ENCODE results near the gene SPP1. TPM values are rescaled to one million over a fixed set of nuclear protein-coding genes. Genes with fewer than 3 reads are reported as not detected.
A peak's percentile ranks its signal among the peaks of the same experiment; 100 is the strongest.

Gene SPP1
- total RNA-seq, 3 donors from 2014 or later: 1.4 to 27.6 (median 3.0) TPM

DNA sequence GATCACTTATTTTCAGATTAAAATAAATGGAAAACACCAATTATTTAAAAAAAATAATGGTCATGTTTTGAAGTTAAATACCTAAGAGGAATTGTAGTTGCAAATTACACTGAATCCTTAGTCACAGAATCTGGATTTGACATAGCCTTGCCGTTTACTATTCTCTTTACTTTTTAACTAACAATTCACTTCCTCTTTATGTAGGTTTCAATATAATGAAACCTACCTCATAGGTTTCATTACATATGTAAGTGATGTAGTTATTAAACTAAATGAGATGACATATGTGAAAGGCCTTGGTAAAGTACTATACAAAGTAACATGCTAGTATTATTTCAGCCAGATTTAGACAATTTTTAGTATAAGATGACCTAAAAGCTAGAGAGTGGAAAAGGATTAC, 6.5 kb downstream of the SPP1 start:
- no peak overlapping the region for H3K4me3 ChIP-seq
- no peaks in the 10 kb centered on the region for H3K9me3 ChIP-seq
- ATAC-seq (no peak), DNase-seq (no peak)
- TF ChIP-seq, protein P1, sequence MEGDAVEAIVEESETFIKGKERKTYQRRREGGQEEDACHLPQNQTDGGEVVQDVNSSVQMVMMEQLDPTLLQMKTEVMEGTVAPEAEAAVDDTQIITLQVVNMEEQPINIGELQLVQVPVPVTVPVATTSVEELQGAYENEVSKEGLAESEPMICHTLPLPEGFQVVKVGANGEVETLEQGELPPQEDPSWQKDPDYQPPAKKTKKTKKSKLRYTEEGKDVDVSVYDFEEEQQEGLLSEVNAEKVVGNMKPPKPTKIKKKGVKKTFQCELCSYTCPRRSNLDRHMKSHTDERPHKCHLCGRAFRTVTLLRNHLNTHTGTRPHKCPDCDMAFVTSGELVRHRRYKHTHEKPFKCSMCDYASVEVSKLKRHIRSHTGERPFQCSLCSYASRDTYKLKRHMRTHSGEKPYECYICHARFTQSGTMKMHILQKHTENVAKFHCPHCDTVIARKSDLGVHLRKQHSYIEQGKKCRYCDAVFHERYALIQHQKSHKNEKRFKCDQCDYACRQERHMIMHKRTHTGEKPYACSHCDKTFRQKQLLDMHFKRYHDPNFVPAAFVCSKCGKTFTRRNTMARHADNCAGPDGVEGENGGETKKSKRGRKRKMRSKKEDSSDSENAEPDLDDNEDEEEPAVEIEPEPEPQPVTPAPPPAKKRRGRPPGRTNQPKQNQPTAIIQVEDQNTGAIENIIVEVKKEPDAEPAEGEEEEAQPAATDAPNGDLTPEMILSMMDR (IDR thresholded peaks at IDR 0.05): no peak
- no peaks in the 10 kb centered on the region for H3K36me3 ChIP-seq (ENCODE audit: low read depth)
- intact Hi-C loops (cut with DNase I, micrococcal nuclease): no loop called here
- no peaks in the 10 kb centered on the region for H3K4me1 ChIP-seq (ENCODE audit: low read depth)

DNA sequence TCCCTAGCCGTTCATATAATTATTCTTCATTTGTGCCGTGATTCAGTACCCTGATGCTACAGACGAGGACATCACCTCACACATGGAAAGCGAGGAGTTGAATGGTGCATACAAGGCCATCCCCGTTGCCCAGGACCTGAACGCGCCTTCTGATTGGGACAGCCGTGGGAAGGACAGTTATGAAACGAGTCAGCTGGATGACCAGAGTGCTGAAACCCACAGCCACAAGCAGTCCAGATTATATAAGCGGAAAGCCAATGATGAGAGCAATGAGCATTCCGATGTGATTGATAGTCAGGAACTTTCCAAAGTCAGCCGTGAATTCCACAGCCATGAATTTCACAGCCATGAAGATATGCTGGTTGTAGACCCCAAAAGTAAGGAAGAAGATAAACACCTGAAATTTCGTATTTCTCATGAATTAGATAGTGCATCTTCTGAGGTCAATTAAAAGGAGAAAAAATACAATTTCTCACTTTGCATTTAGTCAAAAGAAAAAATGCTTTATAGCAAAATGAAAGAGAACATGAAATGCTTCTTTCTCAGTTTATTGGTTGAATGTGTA, 7.0 kb downstream of the SPP1 start:
- TF ChIP-seq, protein P1 (IDR thresholded peaks at IDR 0.05): no peak
- Histone ChIP-seq H3K9me3 (no peaks in the 10 kb centered on the region), H3K4me3 (no peak overlapping the region), H3K36me3 (ENCODE audit: low read depth) (no peaks in the 10 kb centered on the region), H3K4me1 (ENCODE audit: low read depth) (no peaks in the 10 kb centered on the region)
- DNase-seq: no peak
- no peak for ATAC-seq
- intact Hi-C loops (cut with DNase I, micrococcal nuclease): no loop called here

DNA sequence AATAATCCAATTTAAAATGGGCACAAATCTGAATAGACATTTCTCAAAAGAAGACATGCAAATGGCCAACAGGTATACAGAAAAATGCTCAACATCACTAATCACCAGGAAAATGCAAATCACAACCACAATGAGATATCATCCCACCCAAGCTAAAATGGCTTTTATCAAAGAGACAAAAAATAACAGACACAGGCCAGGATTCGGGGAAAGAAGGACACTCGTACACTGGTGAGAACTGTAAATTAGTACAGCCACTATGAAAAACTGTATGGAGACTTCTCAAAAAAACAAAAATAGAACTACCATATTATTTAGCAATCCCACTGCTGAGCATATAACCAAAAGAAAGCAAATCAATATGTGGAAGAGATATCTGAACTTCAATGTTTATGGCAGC, 8.5 kb downstream of the SPP1 start:
- Histone ChIP-seq H3K9me3 (no peaks in the 10 kb centered on the region), H3K36me3 (ENCODE audit: low read depth) (no peaks in the 10 kb centered on the region), H3K4me1 (ENCODE audit: low read depth) (no peaks in the 10 kb centered on the region), H3K4me3 (no peak overlapping the region)
- TF ChIP-seq, protein P1 (IDR thresholded peaks at IDR 0.05): no peak
- no peak for DNase-seq
- no peak for ATAC-seq
- intact Hi-C loops (cut with DNase I, micrococcal nuclease): no loop called here

DNA sequence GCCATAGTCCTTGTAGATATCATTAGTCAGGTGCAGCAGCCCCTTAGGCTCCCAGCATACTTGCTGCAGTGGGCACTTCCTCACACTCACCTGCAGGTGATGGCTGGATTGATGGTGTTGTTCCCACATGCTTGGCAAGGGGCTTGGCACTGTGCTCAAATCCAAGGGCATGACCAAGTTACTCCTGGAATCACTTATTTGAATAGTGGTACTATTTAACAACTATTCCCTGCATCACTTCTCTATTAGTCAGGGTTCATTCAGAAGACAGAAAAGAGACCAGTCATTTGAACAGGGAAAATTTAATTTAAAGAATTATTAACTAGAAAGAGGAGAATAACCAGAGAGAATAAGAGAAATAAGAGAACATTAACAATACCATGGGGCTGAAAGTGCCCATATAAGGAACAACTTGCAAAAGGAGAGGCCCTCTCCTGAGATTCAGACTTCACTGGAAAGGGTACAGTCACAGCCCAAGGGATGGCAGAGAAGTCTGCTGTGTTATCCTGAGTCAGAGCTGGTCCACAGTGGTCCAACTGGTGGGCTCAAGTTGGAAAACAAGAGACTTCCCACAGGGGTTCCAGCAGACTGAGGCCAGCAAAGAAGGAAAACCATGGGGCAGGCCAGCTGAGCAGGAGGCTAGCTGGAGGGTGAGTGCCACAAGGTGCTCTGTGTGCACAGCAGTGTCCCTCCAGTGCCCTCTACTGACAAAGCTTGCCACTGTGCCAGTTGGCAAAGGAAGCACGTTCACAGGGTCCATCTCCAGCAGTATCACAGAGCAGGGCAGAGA, 9.8 kb downstream of the SPP1 start:
- TF ChIP-seq, protein P1 (IDR thresholded peaks at IDR 0.05): no peak
- DNase-seq: peak in 2 of 3 donors; percentile 50 to 67
- peak; percentile 87 for ATAC-seq
- intact Hi-C loops (cut with DNase I, micrococcal nuclease): no loop called here
- Histone ChIP-seq H3K4me1 (ENCODE audit: low read depth) (no peaks in the 10 kb centered on the region), H3K4me3 (no peak overlapping the region), H3K36me3 (ENCODE audit: low read depth) (no peaks in the 10 kb centered on the region), H3K9me3 (no peaks in the 10 kb centered on the region)

DNA sequence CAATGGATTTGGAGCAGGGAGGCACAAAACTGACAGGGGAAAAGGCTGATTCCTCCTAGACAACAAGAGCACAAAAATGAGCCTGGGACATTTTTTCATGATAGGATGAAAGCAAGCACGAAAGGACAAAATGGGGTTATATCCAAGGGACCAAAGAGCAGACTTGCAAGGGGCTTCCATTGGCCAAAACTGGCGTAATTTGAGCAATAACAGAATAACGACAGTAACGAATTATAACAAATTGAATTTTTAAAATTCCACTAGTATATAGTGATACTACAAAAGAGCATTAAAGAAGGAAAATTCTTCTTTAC, 10.3 kb downstream of the SPP1 start:
- TF ChIP-seq, protein P1 (IDR thresholded peaks at IDR 0.05): no peak
- H3K9me3 ChIP-seq: no peaks in the 10 kb centered on the region
- intact Hi-C loops (cut with DNase I, micrococcal nuclease): no loop called here
- H3K4me1 ChIP-seq (ENCODE audit: low read depth): no peaks in the 10 kb centered on the region
- no peak for DNase-seq
- H3K36me3 ChIP-seq (ENCODE audit: low read depth): no peaks in the 10 kb centered on the region
- ATAC-seq: no peak
- no peak overlapping the region for H3K4me3 ChIP-seq
